Endothelial cell of umbilical vein (primary cell): ENCODE measurements around the gene HIVEP3. TPM values are rescaled to one million over a fixed set of nuclear protein-coding genes. Genes with fewer than 3 reads are reported as not detected.

Experiments used
- BruUV-seq: library from RNA; stranded (reverse); fragments of 400-500 nt; replicated peaks from 2 replicates; lab custom pipeline; 2021; lab: Mats Ljungman, UMichigan
- CTCF ChIA-PET: fragments of 300-600, 350-600 bp; sonication (Branson Sonifier 250); formaldehyde crosslinking; loops from one replicate; lab custom pipeline; 2021; ENCODE audit warnings: antibody characterized with exemption, inconsistent platforms; lab: Charles Lee
- POLR2A ChIA-PET: fragments of 300-600, 350-600 bp; sonication (Branson Sonifier 250); formaldehyde crosslinking; loops from one replicate; lab custom pipeline; 2021; ENCODE audit warnings: antibody characterized with exemption, inconsistent platforms; lab: Charles Lee
- DNase-seq: peaks from one replicate; pipeline ENCODE4 v3.0.0-alpha.2; 2011; ENCODE audit warnings: low read depth, low spot score
- FAIRE-seq: peaks from 2 replicates; lab custom pipeline; 2011; peaks lifted over from hg19 to GRCh38; lab: Jason Lieb, UNC
- H2AFZ ChIP-seq: 2 replicates; pipeline ENCODE4 v1.6.0; 2012; ENCODE audit warnings: low read depth, low read length, control low read depth, inconsistent platforms
- H3K27ac ChIP-seq: 2 replicates; pipeline ENCODE4 v1.5.1; 2011; ENCODE audit warnings: low read depth, mild to moderate bottlenecking, control low read depth, low read length, moderate library complexity; ENCODE audit not compliant: insufficient read depth
- H3K27me3 ChIP-seq, 2 experiments: 2 replicates each; pipeline versions ENCODE4 v1.6.0 to v1.6.1; 2011; ENCODE audit warnings: low read length in 2 of 2, mixed read lengths in 1 of 2; ENCODE audit not compliant: control insufficient read depth in 2 of 2, insufficient read depth in 2 of 2
- H3K36me3 ChIP-seq, 2 experiments: 2 replicates in 1 of 2; 3 replicates in 1 of 2; pipeline ENCODE4 v1.5.1; 2011; ENCODE audit warnings: low read length in 2 of 2, mild to moderate bottlenecking in 1 of 2, moderate library complexity in 1 of 2; ENCODE audit not compliant: control insufficient read depth in 2 of 2, insufficient read depth in 2 of 2; ENCODE audit errors: extremely low read depth in 1 of 2
- H3K4me1 ChIP-seq: 3 replicates; pipeline ENCODE4 v1.5.1; 2011; ENCODE audit warnings: mild to moderate bottlenecking, low read length; ENCODE audit not compliant: control insufficient read depth, insufficient read depth; ENCODE audit errors: extremely low read depth
- H3K4me2 ChIP-seq: 2 replicates; pipeline ENCODE4 v1.6.1; 2011; ENCODE audit warnings: low read length, control low read depth, mixed read lengths; ENCODE audit not compliant: insufficient read depth
- H3K4me3 ChIP-seq, 3 experiments: fragments of 200-600 bp in 1 of 3; sonication (generic), shearing (Covaris generic) in 1 of 3; replicated peaks in 1 of 3; 2 replicates each; pipeline ENCODE4 v1.5.1; 2011 to 2016; ENCODE audit warnings: control low read depth in 3 of 3, low read length in 3 of 3, mild to moderate bottlenecking in 2 of 3, inconsistent platforms in 1 of 3, low read depth in 1 of 3, moderate library complexity in 1 of 3; ENCODE audit not compliant: insufficient read depth in 1 of 3
- H3K79me2 ChIP-seq: 2 replicates; pipeline ENCODE4 v1.6.0; 2012; ENCODE audit warnings: low read length, inconsistent platforms; ENCODE audit not compliant: control insufficient read depth, insufficient read depth
- H3K9ac ChIP-seq: replicated peaks from 2 replicates; pipeline ENCODE3; 2011; ENCODE audit warnings: low read length, control low read depth; ENCODE audit not compliant: insufficient read depth; ENCODE audit errors: extremely low read depth
- H3K9me1 ChIP-seq: replicated peaks from 3 replicates; pipeline ENCODE4 v1.6.0; 2011; ENCODE audit warnings: mild to moderate bottlenecking, low read length; ENCODE audit not compliant: control insufficient read depth, insufficient read depth; ENCODE audit errors: extremely low read depth
- H3K9me3 ChIP-seq: replicated peaks from 2 replicates; pipeline ENCODE4 v1.5.1; 2012; ENCODE audit warnings: low read length, inconsistent platforms; ENCODE audit not compliant: control insufficient read depth, insufficient read depth
- H4K20me1 ChIP-seq: replicated peaks from 2 replicates; pipeline ENCODE3; 2011; ENCODE audit warnings: mild to moderate bottlenecking, low read length; ENCODE audit not compliant: control insufficient read depth, insufficient read depth; ENCODE audit errors: extremely low read depth
- EZH2 ChIP-seq: IDR thresholded peaks from 2 replicates; pipeline ENCODE4 v1.6.1; 2012; ENCODE audit warnings: borderline replicate concordance, low read depth, mild to moderate bottlenecking, moderate library complexity, low read length, inconsistent platforms; ENCODE audit not compliant: severe bottlenecking
- FOS ChIP-seq: IDR thresholded peaks from 2 replicates; pipeline ENCODE4 v1.6.1; 2011; ENCODE audit warnings: mild to moderate bottlenecking, low read length, moderate library complexity, borderline replicate concordance; ENCODE audit not compliant: insufficient read depth
- GATA2 ChIP-seq: IDR thresholded peaks from 2 replicates; pipeline ENCODE4 v1.7.0; 2011; ENCODE audit warnings: low read depth, mild to moderate bottlenecking, moderate library complexity, mixed read lengths, low read length; ENCODE audit not compliant: insufficient read length, insufficient read depth
- JUN ChIP-seq: IDR thresholded peaks from 2 replicates; pipeline ENCODE4 v1.6.1; 2011; ENCODE audit warnings: borderline replicate concordance, low read depth; ENCODE audit not compliant: insufficient read length, insufficient read depth
- MYC ChIP-seq: IDR thresholded peaks from one replicate; pipeline ENCODE4 v1.6.1; 2011; ENCODE audit warnings: mild to moderate bottlenecking, low read depth, low read length
- POLR2A ChIP-seq: IDR thresholded peaks from 2 replicates; pipeline ENCODE4 v1.6.1; 2012; ENCODE audit warnings: low read depth, mild to moderate bottlenecking, control low read depth, low read length
- POLR2AphosphoS5 ChIP-seq: IDR thresholded peaks from 2 replicates; pipeline ENCODE4 v1.6.1; 2012; ENCODE audit warnings: low read depth, mild to moderate bottlenecking, control low read depth, low read length, moderate library complexity; ENCODE audit not compliant: insufficient read depth
- dilution Hi-C: fragments of 300-500 bp; cut with MboI; formaldehyde crosslinking; loops from one replicate; pipeline ENCODE4 v1.15.0; 2019; ENCODE audit warnings: low sequenced_read_pairs; ENCODE audit not compliant: extremely low pct_ligation_motif_present
- intact Hi-C: fragments of 100-400 bp; cut with micrococcal nuclease; formaldehyde crosslinking; loops from one replicate; pipeline ENCODE4 v1.10.0; 2022
- polyA plus RNA-seq, 4 experiments: library from polyadenylated mRNA; depleted of rRNA in 3 of 4; stranded (reverse) in 3 of 4; unstranded in 1 of 4; fragments of >200 nt; gene quantifications; 2 replicates each; pipeline versions ENCODE4 v1.2.1 to v1.2.3, GENCODE V29; 2011 to 2012; ENCODE audit warnings: missing spikeins in 1 of 4
- total RNA-seq: library from RNA; stranded (reverse); gene quantifications from 2 replicates; pipeline ENCODE4 v1.2.3, GENCODE V29; 2021
- TF ChIP-seq, protein P1 (sequence below): IDR thresholded peaks from 2 replicates; pipeline ENCODE4 v1.6.1; 2011; ENCODE audit not compliant: insufficient read depth, insufficient read length
- TF ChIP-seq, protein P2 (sequence below), 2 donors: IDR thresholded peaks; 1 replicate in 1 of 2; 2 replicates in 1 of 2; pipeline ENCODE4 v1.5.1; 2011; ENCODE audit warnings: low read length in 2 of 2, mild to moderate bottlenecking in 2 of 2, moderate library complexity in 2 of 2, control low read depth in 1 of 2, inconsistent platforms in 1 of 2, low read depth in 1 of 2; ENCODE audit not compliant: insufficient read depth in 1 of 2; ENCODE audit errors: extremely low read depth in 1 of 2

The HIVEP3 gene
- total and polyA plus RNA-seq, 2 donors (not counting 3 experiments of a cell fraction or from before 2014, with no cell fraction given), result 3.4 to 4.0 TPM

DNA sequence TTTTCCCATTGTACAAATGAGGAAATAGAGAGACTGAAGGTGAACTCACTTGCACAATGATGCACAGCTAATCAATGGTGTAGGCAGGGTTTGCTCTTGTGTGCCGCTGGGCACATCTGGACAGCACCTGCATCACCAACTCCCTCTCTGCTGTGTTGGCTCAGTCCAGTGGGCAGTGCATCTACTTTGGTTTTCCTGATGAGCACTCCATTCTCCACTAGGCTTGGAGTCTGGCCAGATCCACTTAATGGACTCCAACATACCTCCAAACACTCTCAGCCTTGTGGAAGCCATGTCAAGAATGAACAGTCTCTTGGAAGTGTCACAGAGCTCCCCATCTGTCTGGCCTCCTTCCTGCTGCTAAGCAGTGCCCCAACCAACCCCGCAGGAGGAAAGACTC is 152.2 kb downstream of the HIVEP3 start:
- no TSS peak for BruUV-seq
- TF ChIP-seq POLR2AphosphoS5 (no peak), MYC (no peak), EZH2 (no peak), FOS (no peak), JUN (no peak), GATA2 (no peak), POLR2A (no peak)
- TF ChIP-seq, protein P1, sequence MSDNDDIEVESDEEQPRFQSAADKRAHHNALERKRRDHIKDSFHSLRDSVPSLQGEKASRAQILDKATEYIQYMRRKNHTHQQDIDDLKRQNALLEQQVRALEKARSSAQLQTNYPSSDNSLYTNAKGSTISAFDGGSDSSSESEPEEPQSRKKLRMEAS, result no peak
- TF ChIP-seq, protein P2, sequence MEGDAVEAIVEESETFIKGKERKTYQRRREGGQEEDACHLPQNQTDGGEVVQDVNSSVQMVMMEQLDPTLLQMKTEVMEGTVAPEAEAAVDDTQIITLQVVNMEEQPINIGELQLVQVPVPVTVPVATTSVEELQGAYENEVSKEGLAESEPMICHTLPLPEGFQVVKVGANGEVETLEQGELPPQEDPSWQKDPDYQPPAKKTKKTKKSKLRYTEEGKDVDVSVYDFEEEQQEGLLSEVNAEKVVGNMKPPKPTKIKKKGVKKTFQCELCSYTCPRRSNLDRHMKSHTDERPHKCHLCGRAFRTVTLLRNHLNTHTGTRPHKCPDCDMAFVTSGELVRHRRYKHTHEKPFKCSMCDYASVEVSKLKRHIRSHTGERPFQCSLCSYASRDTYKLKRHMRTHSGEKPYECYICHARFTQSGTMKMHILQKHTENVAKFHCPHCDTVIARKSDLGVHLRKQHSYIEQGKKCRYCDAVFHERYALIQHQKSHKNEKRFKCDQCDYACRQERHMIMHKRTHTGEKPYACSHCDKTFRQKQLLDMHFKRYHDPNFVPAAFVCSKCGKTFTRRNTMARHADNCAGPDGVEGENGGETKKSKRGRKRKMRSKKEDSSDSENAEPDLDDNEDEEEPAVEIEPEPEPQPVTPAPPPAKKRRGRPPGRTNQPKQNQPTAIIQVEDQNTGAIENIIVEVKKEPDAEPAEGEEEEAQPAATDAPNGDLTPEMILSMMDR (IDR thresholded peaks at IDR 0.05; ENCODE audit: extremely low read depth in 1 of 2, insufficient read depth in 1 of 2, low read depth in 1 of 2, low read length in 2 of 2), result no peak
- no peaks in the 10 kb centered on the region for H4K20me1 ChIP-seq
- no peaks in the 10 kb centered on the region for H3K79me2 ChIP-seq
- no peaks in the 10 kb centered on the region for H3K27me3 ChIP-seq
- H3K4me1 ChIP-seq, result peaks cover 5% of the 10 kb centered on the region
- dilution Hi-C loops (no loop called here), intact Hi-C loops (no loop called here)
- CTCF ChIA-PET, result interaction anchor here (1.4 kb wide), 1 partner anchor 188 kb away, joined by 5 read pairs; no protein-coding TSS in a partner anchor
- POLR2A ChIA-PET, result no interaction called here
- no peaks in the 10 kb centered on the region for H3K36me3 ChIP-seq
- no peak overlapping the region for H2AFZ ChIP-seq
- H3K9me1 ChIP-seq, result no peaks in the 10 kb centered on the region
- no peak overlapping the region for H3K27ac ChIP-seq
- no peak overlapping the region for H3K4me2 ChIP-seq
- no peak overlapping the region for H3K4me3 ChIP-seq
- H3K9me3 ChIP-seq, result no peaks in the 10 kb centered on the region
- FAIRE-seq (no peak), DNase-seq (no peak)
- no peak overlapping the region for H3K9ac ChIP-seq
